PC-9 (cell line): Measurements from ENCODE around the gene RNF144A.

Experiments
- EZH2 ChIP-seq: fragments of 200-600 bp; sonication (generic); IDR thresholded peaks from 2 replicates; pipeline ENCODE4 v1.8.0; 2017; ENCODE audit warnings: antibody characterized with exemption, low read depth
- TF ChIP-seq, protein P1 (sequence below): fragments of 200-600 bp; sonication (generic); conservative IDR thresholded peaks from 2 replicates; pipeline ENCODE4 v1.6.1; 2017; ENCODE audit warnings: mixed run types, antibody characterized with exemption, mild to moderate bottlenecking, moderate library complexity

DNA sequence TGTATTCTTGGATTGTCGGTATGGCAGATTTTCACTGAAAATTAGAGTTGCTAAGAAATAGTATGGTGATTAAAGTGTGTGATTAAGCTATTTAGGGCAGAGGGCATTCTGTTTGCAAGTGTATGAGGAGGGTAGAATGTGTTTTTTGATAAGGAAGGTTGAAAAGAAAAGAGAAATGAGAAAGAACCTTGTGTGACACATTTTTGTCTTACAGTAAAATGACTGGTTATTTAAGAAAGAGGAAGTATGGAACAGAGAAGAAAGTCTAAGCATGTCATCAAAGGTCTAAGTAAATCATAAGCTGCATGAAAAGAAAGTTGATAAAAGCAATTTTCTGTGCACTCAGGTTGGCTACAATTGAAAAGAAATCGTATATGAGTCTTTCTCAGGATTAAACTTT is 44.8 kb upstream of the RNF144A start:
- TF ChIP-seq, protein P1, sequence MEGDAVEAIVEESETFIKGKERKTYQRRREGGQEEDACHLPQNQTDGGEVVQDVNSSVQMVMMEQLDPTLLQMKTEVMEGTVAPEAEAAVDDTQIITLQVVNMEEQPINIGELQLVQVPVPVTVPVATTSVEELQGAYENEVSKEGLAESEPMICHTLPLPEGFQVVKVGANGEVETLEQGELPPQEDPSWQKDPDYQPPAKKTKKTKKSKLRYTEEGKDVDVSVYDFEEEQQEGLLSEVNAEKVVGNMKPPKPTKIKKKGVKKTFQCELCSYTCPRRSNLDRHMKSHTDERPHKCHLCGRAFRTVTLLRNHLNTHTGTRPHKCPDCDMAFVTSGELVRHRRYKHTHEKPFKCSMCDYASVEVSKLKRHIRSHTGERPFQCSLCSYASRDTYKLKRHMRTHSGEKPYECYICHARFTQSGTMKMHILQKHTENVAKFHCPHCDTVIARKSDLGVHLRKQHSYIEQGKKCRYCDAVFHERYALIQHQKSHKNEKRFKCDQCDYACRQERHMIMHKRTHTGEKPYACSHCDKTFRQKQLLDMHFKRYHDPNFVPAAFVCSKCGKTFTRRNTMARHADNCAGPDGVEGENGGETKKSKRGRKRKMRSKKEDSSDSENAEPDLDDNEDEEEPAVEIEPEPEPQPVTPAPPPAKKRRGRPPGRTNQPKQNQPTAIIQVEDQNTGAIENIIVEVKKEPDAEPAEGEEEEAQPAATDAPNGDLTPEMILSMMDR = no peak
- TF ChIP-seq EZH2 = no peak
